Measurements from ENCODE around the gene HK3. TPM values are rescaled to one million over a fixed set of nuclear protein-coding genes. Genes with fewer than 3 reads are reported as not detected.
"Not testable (repeated sequence)": the region's sequence is repeated elsewhere in the genome, so short reads cannot be mapped to it uniquely, and the experiment has no call there.

The HK3 gene
- total RNA-seq, 1 experiment from 2014 or later, result not detected

GRCh38 chr5:176877793-176878331 is 21.3 kb downstream of the HK3 start:
- in situ Hi-C loops (cut with HindIII; ENCODE audit: low pct_unique_long_range_greater_than_20kb, low sequenced_read_pairs), result no loop called here
- DNase-seq (ENCODE audit: low read depth, low spot score), result no peak

DNA sequence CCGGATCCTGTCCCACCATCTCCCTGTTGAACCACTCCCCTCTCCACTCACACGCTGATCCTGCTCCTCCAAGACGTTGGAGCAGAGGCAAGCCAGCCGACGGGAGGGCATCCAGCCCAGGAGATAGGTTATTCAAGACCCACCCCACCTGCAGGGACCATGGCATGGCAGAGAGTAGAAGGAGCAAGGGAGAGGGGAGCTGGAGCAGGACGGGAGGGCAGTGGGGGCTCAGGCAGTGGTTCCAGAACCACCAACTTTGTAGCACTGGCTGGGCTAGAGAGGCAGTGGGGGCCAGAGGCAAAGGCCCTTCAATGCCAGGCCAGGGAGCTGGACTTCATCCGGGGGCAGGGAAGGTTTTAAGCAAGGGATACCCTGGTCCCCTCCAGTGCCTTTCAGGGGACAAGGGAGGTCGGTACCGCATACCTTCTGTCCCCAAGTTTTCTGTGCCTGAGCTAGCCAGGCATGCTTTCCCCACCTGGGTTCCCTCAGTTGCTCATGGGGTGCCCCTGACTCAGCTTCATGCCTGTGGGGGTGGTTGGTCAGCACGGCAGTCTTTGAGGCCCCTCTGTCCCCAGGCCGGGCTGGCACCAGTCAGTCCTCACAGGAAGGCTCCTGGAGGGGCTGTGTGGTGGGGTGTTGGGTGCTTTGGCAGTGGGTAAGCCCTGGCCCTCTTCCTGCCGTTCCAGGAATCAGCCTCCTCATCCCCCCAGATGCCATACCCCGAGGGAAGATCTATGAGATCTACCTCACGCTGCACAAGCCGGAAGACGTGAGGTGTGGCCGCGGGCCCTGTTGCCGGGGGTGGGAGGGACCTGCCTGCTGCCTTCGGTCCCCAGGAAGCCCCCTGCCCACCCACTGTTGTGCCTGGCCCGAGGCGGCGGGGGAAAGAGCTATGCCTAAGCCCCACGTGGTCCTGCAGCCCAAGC is 22.4 kb downstream of the HK3 start:
- in situ Hi-C loops (cut with HindIII; ENCODE audit: low pct_unique_long_range_greater_than_20kb, low sequenced_read_pairs), result no loop called here
- no peak for DNase-seq (ENCODE audit: low read depth, low spot score)

DNA sequence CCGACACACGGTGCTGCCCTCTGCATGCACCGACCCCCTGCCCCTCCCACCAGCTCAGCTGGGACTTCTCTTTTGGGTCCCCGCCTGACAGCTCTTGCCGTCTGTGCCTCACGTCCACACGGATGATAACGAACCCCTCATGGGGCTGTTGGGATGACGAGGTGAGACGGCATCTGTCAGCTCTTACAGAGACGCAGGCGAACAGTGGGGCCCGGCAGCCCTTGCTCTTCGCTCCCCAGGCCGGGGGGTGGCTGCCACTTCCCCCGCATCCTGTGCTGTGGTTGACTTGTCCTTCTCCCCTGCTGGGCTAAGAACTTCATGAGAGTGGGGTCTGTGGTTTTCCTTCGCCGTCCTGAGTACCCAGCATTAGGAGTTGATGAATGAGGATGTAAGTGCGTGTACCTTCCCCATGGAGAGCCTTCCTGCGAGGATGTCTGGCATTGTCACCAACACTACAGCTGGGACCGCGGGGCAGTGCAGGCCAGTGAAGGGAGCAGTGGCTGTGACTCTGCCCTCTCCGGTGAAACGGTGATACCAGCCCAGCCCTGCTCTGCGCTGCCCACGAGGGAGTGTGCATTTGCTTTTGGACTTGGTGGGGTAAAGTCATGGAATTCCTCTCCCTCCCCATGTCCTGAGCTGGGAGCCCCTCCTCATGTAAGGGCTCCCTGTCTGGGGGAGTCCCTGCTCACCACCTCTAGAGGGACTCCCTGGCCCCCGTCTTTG is 23.2 kb downstream of the HK3 start:
- no peak for DNase-seq (ENCODE audit: low read depth, low spot score)
- in situ Hi-C loops (cut with HindIII; ENCODE audit: low pct_unique_long_range_greater_than_20kb, low sequenced_read_pairs), result no loop called here

GRCh38 chr5:176875014-176875550 is 24.1 kb downstream of the HK3 start:
- DNase-seq (ENCODE audit: low read depth, low spot score), result no peak
- in situ Hi-C loops (cut with HindIII; ENCODE audit: low pct_unique_long_range_greater_than_20kb, low sequenced_read_pairs), result no loop called here

DNA sequence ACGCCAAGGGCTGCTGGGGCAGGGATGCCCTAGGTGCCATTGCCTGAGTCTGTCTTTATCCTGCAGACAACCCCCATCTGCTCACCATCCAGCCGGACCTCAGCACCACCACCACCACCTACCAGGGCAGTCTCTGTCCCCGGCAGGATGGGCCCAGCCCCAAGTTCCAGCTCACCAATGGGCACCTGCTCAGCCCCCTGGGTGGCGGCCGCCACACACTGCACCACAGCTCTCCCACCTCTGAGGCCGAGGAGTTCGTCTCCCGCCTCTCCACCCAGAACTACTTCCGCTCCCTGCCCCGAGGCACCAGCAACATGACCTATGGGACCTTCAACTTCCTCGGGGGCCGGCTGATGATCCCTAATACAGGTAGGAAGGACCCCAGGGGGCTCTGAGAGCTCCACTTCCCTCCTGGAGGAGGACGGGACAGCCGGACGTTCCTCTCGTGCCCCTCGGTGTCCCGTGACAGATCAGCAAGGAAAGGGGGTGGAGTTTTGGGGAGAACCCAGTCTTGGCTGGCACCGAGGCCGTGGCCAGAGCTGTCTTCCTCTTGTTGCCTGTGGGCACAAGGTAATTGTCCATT is 24.9 kb downstream of the HK3 start:
- in situ Hi-C loops (cut with HindIII; ENCODE audit: low pct_unique_long_range_greater_than_20kb, low sequenced_read_pairs), result no loop called here
- DNase-seq (ENCODE audit: low read depth, low spot score), result no peak

DNA sequence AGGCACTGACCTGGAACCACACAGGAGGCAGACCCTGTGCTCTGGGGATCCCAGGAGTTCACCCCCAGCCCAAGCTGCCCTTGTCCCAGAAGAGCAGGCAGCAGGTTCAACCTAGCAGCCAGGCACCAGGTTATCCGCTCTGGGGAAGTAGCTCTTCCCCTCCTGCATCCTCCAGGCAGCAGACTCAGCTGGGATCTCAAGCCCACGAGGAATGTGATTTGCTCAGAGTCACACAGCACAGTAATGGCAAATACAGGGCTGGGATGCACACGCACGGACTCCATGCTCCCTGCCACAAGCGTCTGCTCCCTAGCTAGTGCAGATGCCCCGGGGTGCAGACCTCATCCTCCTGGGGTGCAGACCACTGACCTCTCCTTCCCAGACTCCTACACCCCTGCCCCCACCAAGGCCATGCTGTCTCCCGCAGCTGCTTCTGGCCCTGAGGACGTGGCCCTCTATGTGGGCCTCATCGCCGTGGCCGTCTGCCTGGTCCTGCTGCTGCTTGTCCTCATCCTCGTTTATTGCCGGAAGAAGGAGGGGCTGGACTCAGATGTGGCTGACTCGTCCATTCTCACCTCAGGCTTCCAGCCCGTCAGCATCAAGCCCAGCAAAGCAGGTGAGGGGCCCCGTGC is 25.5 kb downstream of the HK3 start:
- DNase-seq (ENCODE audit: low read depth, low spot score), result no peak

GRCh38 chr5:176873011-176873410 is 26.1 kb downstream of the HK3 start:
- in situ Hi-C loops (cut with HindIII; ENCODE audit: low pct_unique_long_range_greater_than_20kb, low sequenced_read_pairs), result not testable (repeated sequence)

More for the DNA sequence above, 25.5 kb downstream of the HK3 start:
- in situ Hi-C loops (cut with HindIII; ENCODE audit: low pct_unique_long_range_greater_than_20kb, low sequenced_read_pairs), result no loop called here

GRCh38 chr5:176872586-176872985 is 26.6 kb downstream of the HK3 start:
- in situ Hi-C loops (cut with HindIII; ENCODE audit: low pct_unique_long_range_greater_than_20kb, low sequenced_read_pairs), result not testable (repeated sequence)

More at GRCh38 chr5:176873011-176873410, 26.1 kb downstream of the HK3 start:
- not testable (repeated sequence) for DNase-seq (ENCODE audit: low read depth, low spot score)

GRCh38 chr5:176870644-176871043 is 28.5 kb downstream of the HK3 start:
- DNase-seq (ENCODE audit: low read depth, low spot score); in situ Hi-C loops (cut with HindIII; ENCODE audit: low pct_unique_long_range_greater_than_20kb, low sequenced_read_pairs): not testable (repeated sequence)

More at GRCh38 chr5:176872586-176872985, 26.6 kb downstream of the HK3 start:
- DNase-seq (ENCODE audit: low read depth, low spot score), result not testable (repeated sequence)

DNA sequence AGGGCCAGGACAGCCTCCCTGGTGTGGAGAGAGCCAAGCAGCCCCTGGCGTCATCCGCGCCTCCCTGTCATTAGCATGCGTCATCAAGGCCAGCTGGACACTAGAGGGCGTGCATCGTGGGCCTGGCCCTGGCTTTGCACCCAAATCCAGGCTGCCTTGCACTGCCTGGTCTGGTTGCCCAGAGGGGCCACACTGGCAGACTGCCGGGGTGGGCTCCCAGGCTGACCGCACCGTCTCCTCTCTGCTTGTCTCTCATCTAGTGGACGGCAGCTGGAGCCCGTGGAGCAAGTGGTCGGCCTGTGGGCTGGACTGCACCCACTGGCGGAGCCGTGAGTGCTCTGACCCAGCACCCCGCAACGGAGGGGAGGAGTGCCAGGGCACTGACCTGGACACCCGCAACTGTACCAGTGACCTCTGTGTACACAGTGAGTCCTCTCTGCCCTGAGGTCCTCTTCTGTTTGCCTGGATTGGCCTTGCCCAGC is 29.0 kb downstream of the HK3 start:
- in situ Hi-C loops (cut with HindIII; ENCODE audit: low pct_unique_long_range_greater_than_20kb, low sequenced_read_pairs), result no loop called here
- DNase-seq (ENCODE audit: low read depth, low spot score), result peak; percentile 72

- no peak for DNase-seq (ENCODE audit: low read depth, low spot score)
- in situ Hi-C loops (cut with HindIII; ENCODE audit: low pct_unique_long_range_greater_than_20kb, low sequenced_read_pairs), result no loop called here
Measured at GRCh38 chr5:176869501-176870109, 29.5 kb downstream of the HK3 start.

DNA sequence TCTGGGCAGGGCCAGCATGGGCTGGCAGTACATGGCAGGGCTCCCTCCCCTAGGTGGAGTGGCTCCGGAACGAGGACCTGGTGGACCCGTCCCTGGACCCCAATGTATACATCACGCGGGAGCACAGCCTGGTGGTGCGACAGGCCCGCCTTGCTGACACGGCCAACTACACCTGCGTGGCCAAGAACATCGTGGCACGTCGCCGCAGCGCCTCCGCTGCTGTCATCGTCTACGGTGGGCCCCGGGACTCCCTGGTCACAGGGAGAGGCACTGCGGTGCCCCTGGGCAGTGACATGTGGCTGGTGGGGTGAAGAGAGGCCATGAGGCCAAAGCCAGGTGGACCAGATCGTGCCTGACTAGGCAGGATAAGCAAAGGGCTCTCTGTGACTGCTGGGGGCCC is 30.4 kb downstream of the HK3 start:
- in situ Hi-C loops (cut with HindIII; ENCODE audit: low pct_unique_long_range_greater_than_20kb, low sequenced_read_pairs), result no loop called here
- no peak for DNase-seq (ENCODE audit: low read depth, low spot score)

GRCh38 chr5:176868126-176868525 is 31.0 kb downstream of the HK3 start:
- in situ Hi-C loops (cut with HindIII; ENCODE audit: low pct_unique_long_range_greater_than_20kb, low sequenced_read_pairs), result no loop called here
- no peak for DNase-seq (ENCODE audit: low read depth, low spot score)

- in situ Hi-C loops (cut with HindIII; ENCODE audit: low pct_unique_long_range_greater_than_20kb, low sequenced_read_pairs), result no loop called here
Measured at GRCh38 chr5:176866707-176867310, 32.3 kb downstream of the HK3 start.

DNA sequence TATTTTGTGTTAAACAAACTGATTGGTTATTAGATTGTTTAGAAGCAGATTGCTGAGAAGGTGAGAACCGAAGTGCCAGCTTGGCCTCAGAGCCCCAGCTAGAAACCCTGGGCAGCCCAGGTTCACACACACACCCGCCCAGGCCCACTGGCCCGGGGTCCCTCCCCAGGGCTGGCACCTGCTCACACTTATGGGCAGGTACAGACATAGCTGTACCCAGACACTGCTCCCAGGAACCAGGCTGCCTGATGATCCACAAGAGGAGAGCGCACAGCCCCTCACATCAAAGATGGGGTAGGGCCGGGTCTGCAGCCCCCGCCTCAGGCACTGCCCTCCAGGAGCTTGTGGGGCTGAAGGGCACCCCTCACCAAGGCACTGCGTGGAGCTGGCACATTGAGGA is 33.2 kb downstream of the HK3 start:
- in situ Hi-C loops (cut with HindIII; ENCODE audit: low pct_unique_long_range_greater_than_20kb, low sequenced_read_pairs), result no loop called here
- no peak for DNase-seq (ENCODE audit: low read depth, low spot score)

More at GRCh38 chr5:176866707-176867310, 32.3 kb downstream of the HK3 start:
- DNase-seq (ENCODE audit: low read depth, low spot score), result no peak

DNA sequence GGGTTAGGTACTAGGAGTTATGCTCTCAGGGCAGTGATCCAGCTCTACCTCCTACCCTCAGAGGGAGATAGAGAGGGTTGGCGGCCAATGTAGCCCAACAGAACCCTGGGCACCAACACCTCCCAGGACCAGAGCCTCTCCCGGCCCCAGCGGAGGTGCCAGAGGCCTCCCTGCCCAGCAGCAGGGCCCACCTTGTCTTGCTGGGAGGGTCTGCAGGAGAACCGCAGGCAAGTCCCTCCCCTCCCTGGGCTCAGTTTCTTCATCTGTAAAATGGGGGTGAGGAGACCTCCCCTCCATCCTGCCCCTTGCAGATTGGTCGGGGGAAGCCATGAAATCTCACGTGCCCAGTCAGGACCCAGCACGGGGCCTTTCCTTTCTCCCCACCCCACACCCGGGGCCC is 34.4 kb downstream of the HK3 start:
- no peak for DNase-seq (ENCODE audit: low read depth, low spot score)
- in situ Hi-C loops (cut with HindIII; ENCODE audit: low pct_unique_long_range_greater_than_20kb, low sequenced_read_pairs), result no loop called here

- in situ Hi-C loops (cut with HindIII; ENCODE audit: low pct_unique_long_range_greater_than_20kb, low sequenced_read_pairs), result no loop called here
- DNase-seq (ENCODE audit: low read depth, low spot score), result no peak
Measured at GRCh38 chr5:176863765-176864098, 35.4 kb downstream of the HK3 start.
